Astrocyte (in vitro differentiated cells and primary cell): ENCODE data around the gene TFEC. TPM values are rescaled to one million over a fixed set of nuclear protein-coding genes. Genes with fewer than 3 reads are reported as not detected.
A peak's percentile ranks its signal among the peaks of the same experiment; 100 is the strongest.
"Not testable (repeated sequence)": the region's sequence is repeated elsewhere in the genome, so short reads cannot be mapped to it uniquely, and the experiment has no call there.

ENCODE experiments used
- DNase-seq: peaks from one replicate; pipeline ENCODE4 v3.0.0-alpha.2; 2010; ENCODE audit warnings: low read depth
- FAIRE-seq: peaks from 2 replicates; lab custom pipeline; 2011; peaks lifted over from hg19 to GRCh38; lab: Jason Lieb, UNC
- H2AFZ ChIP-seq: 2 replicates; pipeline ENCODE4 v1.6.0; 2012; ENCODE audit warnings: low read depth, low read length, inconsistent platforms
- H3K27ac ChIP-seq: 2 replicates; pipeline ENCODE4 v1.5.1; 2011; ENCODE audit warnings: low read depth, low read length, inconsistent platforms
- H3K27me3 ChIP-seq: 2 replicates; pipeline ENCODE4 v1.6.0; 2011; ENCODE audit warnings: low read length, inconsistent platforms; ENCODE audit not compliant: insufficient read depth
- H3K36me3 ChIP-seq: 2 replicates; pipeline ENCODE4 v1.5.1; 2011; ENCODE audit warnings: low read length, inconsistent platforms; ENCODE audit not compliant: insufficient read depth
- H3K4me1 ChIP-seq: 2 replicates; pipeline ENCODE4 v1.5.1; 2011; ENCODE audit warnings: low read length, inconsistent platforms; ENCODE audit not compliant: insufficient read depth
- H3K4me2 ChIP-seq: 2 replicates; pipeline ENCODE4 v1.6.0; 2012; ENCODE audit warnings: low read length, inconsistent platforms
- H3K4me3 ChIP-seq: 2 replicates; pipeline ENCODE4 v1.5.1; 2011; ENCODE audit warnings: low read depth, mild to moderate bottlenecking, low read length, inconsistent platforms; ENCODE audit not compliant: insufficient read depth
- H3K79me2 ChIP-seq: 2 replicates; pipeline ENCODE4 v1.6.0; 2012; ENCODE audit warnings: mild to moderate bottlenecking, low read length, inconsistent platforms; ENCODE audit not compliant: insufficient read depth
- H3K9ac ChIP-seq: 2 replicates; pipeline ENCODE4 v1.6.0; 2012; ENCODE audit warnings: mild to moderate bottlenecking, low read length, inconsistent platforms
- H3K9me3 ChIP-seq: 2 replicates; pipeline ENCODE4 v1.5.1; 2012; ENCODE audit warnings: low read depth, mild to moderate bottlenecking, low read length, inconsistent platforms; ENCODE audit not compliant: insufficient read depth
- H4K20me1 ChIP-seq: 2 replicates; pipeline ENCODE4 v1.6.0; 2012; ENCODE audit warnings: low read length, inconsistent platforms; ENCODE audit not compliant: insufficient read depth
- H3K27ac Mint-ChIP-seq: one replicate; pipeline ENCODE4 v1.8.0; 2021; ENCODE audit warnings: mild to moderate bottlenecking, mixed read lengths; ENCODE audit not compliant: unreplicated experiment
- H3K27me3 Mint-ChIP-seq: one replicate; pipeline ENCODE4 v1.8.0; 2021; ENCODE audit warnings: low read depth, mixed read lengths; ENCODE audit not compliant: unreplicated experiment
- H3K36me3 Mint-ChIP-seq: one replicate; pipeline ENCODE4 v1.8.0; 2021; ENCODE audit warnings: low read depth, mixed read lengths; ENCODE audit not compliant: unreplicated experiment
- H3K4me1 Mint-ChIP-seq: one replicate; pipeline ENCODE4 v1.8.0; 2021; ENCODE audit warnings: low read depth, mixed read lengths; ENCODE audit not compliant: unreplicated experiment
- H3K4me3 Mint-ChIP-seq: one replicate; pipeline ENCODE4 v1.8.0; 2021; ENCODE audit warnings: mild to moderate bottlenecking, moderate library complexity, mixed read lengths; ENCODE audit not compliant: unreplicated experiment
- H3K9me3 Mint-ChIP-seq: one replicate; pipeline ENCODE4 v1.8.0; 2021; ENCODE audit warnings: mild to moderate bottlenecking, mixed read lengths; ENCODE audit not compliant: unreplicated experiment
- EZH2 ChIP-seq: IDR thresholded peaks from 2 replicates; pipeline ENCODE4 v1.6.1; 2012; ENCODE audit warnings: mild to moderate bottlenecking, low read length, inconsistent platforms; ENCODE audit not compliant: insufficient read depth
- total RNA-seq: library from RNA; stranded (reverse); gene quantifications from 2 replicates; pipeline ENCODE4 v1.2.1, GENCODE V29; 2021
- TF ChIP-seq, protein P1 (sequence below): IDR thresholded peaks from 2 replicates; pipeline ENCODE4 v1.5.1; 2011; ENCODE audit warnings: low read depth, mild to moderate bottlenecking, inconsistent platforms, low read length, moderate library complexity; ENCODE audit not compliant: insufficient read depth

The TFEC gene
- total RNA-seq, 1 donor from 2014 or later, result 1.8 TPM

DNA sequence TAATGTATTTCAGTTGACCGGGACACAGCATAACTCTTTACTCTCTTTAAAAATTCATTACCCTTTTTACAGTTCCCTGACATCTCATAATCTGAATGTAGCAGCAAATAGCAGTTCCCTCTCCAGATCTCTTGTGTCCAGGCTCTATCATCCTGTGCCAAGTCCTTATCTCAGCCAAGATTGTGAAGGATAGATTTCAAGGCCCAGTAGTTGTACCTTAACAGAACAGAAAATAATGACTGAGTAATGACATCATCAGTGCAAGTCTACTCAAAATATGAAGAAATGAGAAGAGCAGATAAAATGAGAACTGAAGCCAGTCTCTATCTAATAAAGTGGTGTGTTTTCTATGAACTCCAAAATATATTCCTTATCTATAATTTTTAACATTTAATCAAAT lies 92.6 kb downstream of the TFEC start:
- H3K4me3 Mint-ChIP-seq, result no peak overlapping the region
- Histone ChIP-seq H2AFZ (no peak overlapping the region), H3K4me1 (no peaks in the 10 kb centered on the region), H3K4me2 (no peak overlapping the region), H3K9me3 (no peaks in the 10 kb centered on the region), H3K4me3 (no peak overlapping the region), H3K27me3 (no peaks in the 10 kb centered on the region), H3K9ac (no peak overlapping the region), H4K20me1 (no peaks in the 10 kb centered on the region), H3K79me2 (no peaks in the 10 kb centered on the region), H3K36me3 (no peaks in the 10 kb centered on the region), H3K27ac (no peak overlapping the region)
- peaks cover 4% of the 10 kb centered on the region for H3K4me1 Mint-ChIP-seq
- H3K27me3 Mint-ChIP-seq, result no peaks in the 10 kb centered on the region
- FAIRE-seq (no peak), DNase-seq (peak; percentile 15)
- H3K27ac Mint-ChIP-seq, result no peak overlapping the region
- no peak for TF ChIP-seq EZH2
- TF ChIP-seq, protein P1, sequence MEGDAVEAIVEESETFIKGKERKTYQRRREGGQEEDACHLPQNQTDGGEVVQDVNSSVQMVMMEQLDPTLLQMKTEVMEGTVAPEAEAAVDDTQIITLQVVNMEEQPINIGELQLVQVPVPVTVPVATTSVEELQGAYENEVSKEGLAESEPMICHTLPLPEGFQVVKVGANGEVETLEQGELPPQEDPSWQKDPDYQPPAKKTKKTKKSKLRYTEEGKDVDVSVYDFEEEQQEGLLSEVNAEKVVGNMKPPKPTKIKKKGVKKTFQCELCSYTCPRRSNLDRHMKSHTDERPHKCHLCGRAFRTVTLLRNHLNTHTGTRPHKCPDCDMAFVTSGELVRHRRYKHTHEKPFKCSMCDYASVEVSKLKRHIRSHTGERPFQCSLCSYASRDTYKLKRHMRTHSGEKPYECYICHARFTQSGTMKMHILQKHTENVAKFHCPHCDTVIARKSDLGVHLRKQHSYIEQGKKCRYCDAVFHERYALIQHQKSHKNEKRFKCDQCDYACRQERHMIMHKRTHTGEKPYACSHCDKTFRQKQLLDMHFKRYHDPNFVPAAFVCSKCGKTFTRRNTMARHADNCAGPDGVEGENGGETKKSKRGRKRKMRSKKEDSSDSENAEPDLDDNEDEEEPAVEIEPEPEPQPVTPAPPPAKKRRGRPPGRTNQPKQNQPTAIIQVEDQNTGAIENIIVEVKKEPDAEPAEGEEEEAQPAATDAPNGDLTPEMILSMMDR, result no peak
- no peaks in the 10 kb centered on the region for H3K36me3 Mint-ChIP-seq
- H3K9me3 Mint-ChIP-seq, result no peaks in the 10 kb centered on the region

DNA sequence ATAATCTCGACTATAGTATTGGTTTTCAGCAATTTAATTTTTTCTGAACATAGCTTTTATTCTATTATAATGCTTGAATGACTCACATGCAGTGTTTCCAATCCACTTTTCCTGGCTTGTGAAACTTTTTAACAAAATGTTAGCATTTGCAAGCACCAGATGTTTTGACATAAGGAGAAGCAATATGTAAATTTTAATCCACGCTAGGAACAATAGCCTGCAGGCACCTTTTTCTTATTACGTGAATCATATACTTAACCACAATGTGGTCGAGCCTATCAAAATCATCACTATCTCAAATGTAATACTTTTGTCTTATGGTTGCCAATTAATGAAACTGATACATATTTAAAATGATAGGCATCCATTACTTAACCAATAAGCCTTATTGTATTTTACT lies 97.1 kb downstream of the TFEC start:
- no peaks in the 10 kb centered on the region for H3K36me3 Mint-ChIP-seq
- H3K27me3 ChIP-seq, result no peaks in the 10 kb centered on the region
- no peak for TF ChIP-seq EZH2
- TF ChIP-seq, protein P1, result no peak

DNA sequence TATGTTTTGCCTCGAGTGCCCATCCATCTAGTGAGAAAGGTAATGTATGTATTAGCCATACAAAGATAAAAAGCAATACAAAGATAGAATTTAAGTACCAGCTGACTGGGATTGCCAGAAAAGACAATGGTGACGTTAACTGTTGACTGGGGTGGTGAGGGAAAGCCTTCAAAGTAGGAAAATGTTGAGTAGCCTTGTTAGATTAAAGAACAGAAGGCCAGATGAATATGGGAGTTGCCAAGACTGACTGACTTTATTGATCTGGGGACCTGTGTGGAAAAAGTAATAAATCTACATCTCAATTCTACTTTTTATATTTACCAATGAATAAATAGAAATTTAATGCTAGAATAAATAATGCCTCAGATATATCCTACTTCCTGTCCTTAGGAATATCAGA lies 97.7 kb downstream of the TFEC start:
- no peaks in the 10 kb centered on the region for H4K20me1 ChIP-seq
- no peak overlapping the region for H3K9ac ChIP-seq
- H3K27ac Mint-ChIP-seq, result no peak overlapping the region
- no peaks in the 10 kb centered on the region for H3K4me1 ChIP-seq
- FAIRE-seq, result no peak
- no peak for TF ChIP-seq EZH2
- TF ChIP-seq, protein P1, result no peak
- no peak overlapping the region for H3K4me2 ChIP-seq
- H3K4me3 Mint-ChIP-seq, result no peak overlapping the region
- H3K36me3 Mint-ChIP-seq, result no peaks in the 10 kb centered on the region
- DNase-seq, result no peak
- no peaks in the 10 kb centered on the region for H3K79me2 ChIP-seq
- no peaks in the 10 kb centered on the region for H3K4me1 Mint-ChIP-seq
- H3K9me3 Mint-ChIP-seq, result no peaks in the 10 kb centered on the region
- H2AFZ ChIP-seq, result no peak overlapping the region
- no peaks in the 10 kb centered on the region for H3K36me3 ChIP-seq
- H3K27ac ChIP-seq, result no peak overlapping the region
- no peaks in the 10 kb centered on the region for H3K9me3 ChIP-seq
- H3K27me3 Mint-ChIP-seq, result no peaks in the 10 kb centered on the region
- no peaks in the 10 kb centered on the region for H3K27me3 ChIP-seq
- H3K4me3 ChIP-seq, result no peak overlapping the region

More for the DNA sequence above, 97.1 kb downstream of the TFEC start:
- Histone ChIP-seq H3K27ac (no peak overlapping the region), H3K9me3 (no peaks in the 10 kb centered on the region), H3K4me1 (no peaks in the 10 kb centered on the region), H3K79me2 (no peaks in the 10 kb centered on the region), H3K4me3 (no peak overlapping the region), H2AFZ (no peak overlapping the region), H3K4me2 (no peak overlapping the region), H3K36me3 (no peaks in the 10 kb centered on the region), H4K20me1 (no peaks in the 10 kb centered on the region), H3K9ac (no peak overlapping the region)
- DNase-seq, result no peak
- Mint-ChIP-seq H3K9me3 (no peaks in the 10 kb centered on the region), H3K4me1 (no peaks in the 10 kb centered on the region), H3K27ac (no peak overlapping the region), H3K27me3 (no peaks in the 10 kb centered on the region), H3K4me3 (no peak overlapping the region)
- no peak for FAIRE-seq

DNA sequence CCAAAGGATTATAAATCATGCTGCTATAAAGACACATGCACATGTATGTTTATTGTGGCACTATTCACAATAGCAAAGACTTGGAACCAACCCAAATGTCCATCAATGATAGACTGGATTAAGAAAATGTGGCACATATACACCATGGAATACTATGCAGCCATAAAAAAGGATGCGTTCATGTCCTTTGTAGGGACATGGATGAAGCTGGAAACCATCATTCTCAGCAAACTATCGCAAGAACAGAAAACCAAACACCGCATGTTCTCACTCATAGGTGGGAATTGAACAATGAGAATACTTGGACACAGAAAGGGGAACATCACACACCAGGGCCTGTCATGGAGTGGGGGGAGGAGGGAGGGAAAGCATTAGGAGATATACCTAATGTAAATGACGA lies 100.4 kb downstream of the TFEC start:
- H3K9me3 Mint-ChIP-seq, H3K4me3 ChIP-seq, H3K27me3 Mint-ChIP-seq, H3K36me3 ChIP-seq, H4K20me1 ChIP-seq, H3K4me2 ChIP-seq, H3K9me3 ChIP-seq, H3K4me3 Mint-ChIP-seq, H2AFZ ChIP-seq, H3K27ac ChIP-seq, H3K4me1 Mint-ChIP-seq, H3K27ac Mint-ChIP-seq, H3K79me2 ChIP-seq, H3K27me3 ChIP-seq, DNase-seq, FAIRE-seq, H3K9ac ChIP-seq, H3K36me3 Mint-ChIP-seq, H3K4me1 ChIP-seq: not testable (repeated sequence)
